Prostate gland (tissue), 2 donors: ENCODE data around the gene NRXN3.

Experiments
- POLR2A ChIP-seq: fragments of 450-650 bp; IDR thresholded peaks from one replicate; pipeline ENCODE4 v1.6.1; 2016; ENCODE audit warnings: antibody characterized with exemption, mild to moderate bottlenecking
- POLR2AphosphoS5 ChIP-seq: sonication (generic); formaldehyde crosslinking; IDR thresholded peaks from one replicate; pipeline ENCODE4 v1.6.1; 2017; ENCODE audit warnings: antibody characterized with exemption
- TF ChIP-seq, protein P1 (sequence below), 4 experiments: fragments of 200-600 bp in 2 of 4; fragments of 450-650 bp in 2 of 4; sonication (generic) in 2 of 4; IDR thresholded peaks; 1 replicate in 3 of 4; 2 replicates in 1 of 4; pipeline ENCODE4 v1.5.1; 2016 to 2019; ENCODE audit warnings: antibody characterized with exemption in 4 of 4, mild to moderate bottlenecking in 2 of 4, moderate library complexity in 2 of 4

DNA sequence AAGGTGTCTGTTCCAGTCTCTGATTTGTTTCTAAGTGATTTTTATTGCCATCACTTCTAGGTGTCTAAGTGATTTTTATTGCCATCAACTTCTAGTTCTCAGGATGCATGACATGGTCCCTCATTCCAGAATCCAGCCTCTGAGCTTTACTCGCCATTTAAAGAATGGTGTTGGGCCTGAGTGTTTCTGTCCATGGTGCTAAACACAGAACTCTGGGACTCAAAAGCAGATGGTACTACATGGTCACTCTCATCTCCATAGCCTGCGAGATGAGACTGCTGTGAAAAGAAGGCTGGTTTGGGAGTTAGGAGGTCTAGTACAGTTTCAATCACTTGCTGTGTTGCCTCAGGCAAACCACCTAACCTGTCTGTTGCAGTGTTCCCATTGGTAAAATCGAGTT is 276.6 kb downstream of the NRXN3 start:
- TF ChIP-seq, protein P1, sequence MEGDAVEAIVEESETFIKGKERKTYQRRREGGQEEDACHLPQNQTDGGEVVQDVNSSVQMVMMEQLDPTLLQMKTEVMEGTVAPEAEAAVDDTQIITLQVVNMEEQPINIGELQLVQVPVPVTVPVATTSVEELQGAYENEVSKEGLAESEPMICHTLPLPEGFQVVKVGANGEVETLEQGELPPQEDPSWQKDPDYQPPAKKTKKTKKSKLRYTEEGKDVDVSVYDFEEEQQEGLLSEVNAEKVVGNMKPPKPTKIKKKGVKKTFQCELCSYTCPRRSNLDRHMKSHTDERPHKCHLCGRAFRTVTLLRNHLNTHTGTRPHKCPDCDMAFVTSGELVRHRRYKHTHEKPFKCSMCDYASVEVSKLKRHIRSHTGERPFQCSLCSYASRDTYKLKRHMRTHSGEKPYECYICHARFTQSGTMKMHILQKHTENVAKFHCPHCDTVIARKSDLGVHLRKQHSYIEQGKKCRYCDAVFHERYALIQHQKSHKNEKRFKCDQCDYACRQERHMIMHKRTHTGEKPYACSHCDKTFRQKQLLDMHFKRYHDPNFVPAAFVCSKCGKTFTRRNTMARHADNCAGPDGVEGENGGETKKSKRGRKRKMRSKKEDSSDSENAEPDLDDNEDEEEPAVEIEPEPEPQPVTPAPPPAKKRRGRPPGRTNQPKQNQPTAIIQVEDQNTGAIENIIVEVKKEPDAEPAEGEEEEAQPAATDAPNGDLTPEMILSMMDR (IDR thresholded peaks at IDR 0.05): no peak
- TF ChIP-seq POLR2A (no peak), POLR2AphosphoS5 (no peak)
